Measurements from ENCODE around the gene FABP3. TPM values are rescaled to one million over a fixed set of nuclear protein-coding genes. Genes with fewer than 3 reads are reported as not detected.

FABP3 gene
- total and polyA plus RNA-seq, 2 experiments from 2014 or later = 19.3 to 50.2 TPM

- no peak overlapping the region for H3K4me3 Mint-ChIP-seq
- no peak overlapping the region for H3K27ac Mint-ChIP-seq
- Histone ChIP-seq H3K9me2 (ENCODE audit: insufficient read depth) (no peaks in the 10 kb centered on the region), H3K27ac (ENCODE audit: low read depth) (no peak overlapping the region), H3K36me3 (ENCODE audit: insufficient read depth) (no peaks in the 10 kb centered on the region), H3K27me3 (ENCODE audit: insufficient read depth) (peaks cover 3% of the 10 kb centered on the region; the same call in 1 of the 2 replicates), H2AFZ (no peak overlapping the region), H3K4me2 (no peak overlapping the region), H3F3A (replicated peaks; ENCODE audit: low read depth) (no peaks in the 10 kb centered on the region), H3K79me2 (replicated peaks; ENCODE audit: insufficient read depth) (no peaks in the 10 kb centered on the region), H3K4me1 (ENCODE audit: insufficient read depth) (peaks cover 7% of the 10 kb centered on the region), H4K20me1 (replicated peaks; ENCODE audit: insufficient read depth) (no peaks in the 10 kb centered on the region; the same call in 1 of the 2 replicates), H3K4me3 (no peak overlapping the region)
- TF ChIP-seq CTCF (conservative IDR thresholded peaks at IDR 0.05; ENCODE audit: low read depth in 2 of 2) (peak; percentile 73 to 77), EZH2phosphoT487 (IDR thresholded peaks at IDR 0.05; ENCODE audit: unreplicated experiment) (no peak)
- DNase-seq (ENCODE audit: low spot score) = peak; percentile 62
- no peaks in the 10 kb centered on the region for H3K36me3 Mint-ChIP-seq (ENCODE audit: low read depth)
- H3K4me1 Mint-ChIP-seq = peaks cover 10% of the 10 kb centered on the region
- H3K9me3 Mint-ChIP-seq = no peaks in the 10 kb centered on the region
- peak; percentile 9; the same call in 1 of the 3 replicates for ATAC-seq
- peaks cover 14% of the 10 kb centered on the region for H3K27me3 Mint-ChIP-seq (ENCODE audit: insufficient read depth, low read depth, poor library complexity)
Measured at GRCh38 chr1:31396633-31397351, 23.9 kb upstream of the FABP3 start.

GRCh38 chr1:31394584-31395193 lies 21.8 kb upstream of the FABP3 start:
- no peaks in the 10 kb centered on the region for H3F3A ChIP-seq (replicated peaks; ENCODE audit: low read depth)
- H3K27ac ChIP-seq (ENCODE audit: low read depth) = no peak overlapping the region
- peaks cover 7% of the 10 kb centered on the region for H3K4me1 ChIP-seq (ENCODE audit: insufficient read depth)
- Mint-ChIP-seq H3K4me1 (peaks cover 10% of the 10 kb centered on the region), H3K27me3 (ENCODE audit: insufficient read depth, low read depth, poor library complexity) (peaks cover 14% of the 10 kb centered on the region), H3K27ac (no peak overlapping the region), H3K36me3 (ENCODE audit: low read depth) (no peaks in the 10 kb centered on the region), H3K4me3 (peak overlapping the region; percentile 65), H3K9me3 (no peaks in the 10 kb centered on the region)
- TF ChIP-seq CTCF (conservative IDR thresholded peaks at IDR 0.05; ENCODE audit: low read depth in 2 of 2) = peak; percentile 79 to 89
- no peak for TF ChIP-seq EZH2 (IDR thresholded peaks at IDR 0.05; ENCODE audit: low read depth, unreplicated experiment)
- H3K4me2 ChIP-seq = peak overlapping the region; percentile 81
- peak overlapping the region; percentile 55 for H3K4me3 ChIP-seq
- peaks cover 3% of the 10 kb centered on the region; the same call in 1 of the 2 replicates for H3K27me3 ChIP-seq (ENCODE audit: insufficient read depth)
- peak; percentile 98 for DNase-seq (ENCODE audit: low spot score)
- H2AFZ ChIP-seq = peak overlapping the region; percentile 96
- ATAC-seq = peak; percentile 96
- no peaks in the 10 kb centered on the region for H3K79me2 ChIP-seq (replicated peaks; ENCODE audit: insufficient read depth)
- no peaks in the 10 kb centered on the region for H3K36me3 ChIP-seq (ENCODE audit: insufficient read depth)
- no peaks in the 10 kb centered on the region for H3K9me2 ChIP-seq (ENCODE audit: insufficient read depth)
- no peaks in the 10 kb centered on the region; the same call in 1 of the 2 replicates for H4K20me1 ChIP-seq (replicated peaks; ENCODE audit: insufficient read depth)
